Stimulated activated CD4-positive, alpha-beta T cell treated with anti-CD3 and anti-CD28 coated beads, Interleukin-2, amount 100 ng/mL, for 4 hours (primary cell): ENCODE measurements around the gene EGR2.

Source experiments
- DNase-seq: peaks from one replicate; pipeline ENCODE4 v3.0.0-alpha.2; 2020; ENCODE audit warnings: low read depth

The EGR2 gene

DNA sequence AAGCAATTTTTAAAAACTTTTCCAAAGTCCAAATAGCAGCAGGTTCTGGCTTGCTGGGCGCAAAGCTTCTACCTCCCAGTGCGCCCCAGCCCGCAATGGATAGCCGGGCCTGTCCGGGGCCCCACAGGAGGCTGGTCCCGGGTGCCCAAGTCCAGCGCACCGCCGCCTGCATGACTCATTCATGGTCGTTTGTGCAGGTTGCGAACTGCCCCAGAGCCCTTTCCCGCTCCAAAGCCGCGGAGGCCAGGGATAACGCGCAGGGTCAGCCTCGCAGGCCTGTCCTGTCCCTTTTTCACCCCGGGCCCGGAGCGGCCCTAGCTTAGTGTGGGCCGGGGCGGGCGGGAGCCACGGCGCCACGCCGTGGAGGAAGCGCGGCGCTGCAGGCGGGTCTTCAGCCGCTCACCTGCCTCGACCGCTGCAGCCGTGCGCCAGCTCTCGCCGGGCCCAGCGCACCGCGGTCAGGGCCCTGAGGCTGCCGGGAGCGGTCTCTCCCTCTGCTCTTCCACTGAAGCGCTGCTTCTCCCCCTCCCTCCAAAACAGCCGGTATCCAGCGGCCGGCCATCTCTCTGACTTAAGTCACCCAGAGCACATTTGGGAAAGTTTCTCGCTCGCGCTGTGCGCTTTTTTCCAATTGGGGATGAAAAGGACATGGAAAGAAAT is 1.7 kb upstream of the EGR2 start:
- peak; percentile 56 for DNase-seq

DNA sequence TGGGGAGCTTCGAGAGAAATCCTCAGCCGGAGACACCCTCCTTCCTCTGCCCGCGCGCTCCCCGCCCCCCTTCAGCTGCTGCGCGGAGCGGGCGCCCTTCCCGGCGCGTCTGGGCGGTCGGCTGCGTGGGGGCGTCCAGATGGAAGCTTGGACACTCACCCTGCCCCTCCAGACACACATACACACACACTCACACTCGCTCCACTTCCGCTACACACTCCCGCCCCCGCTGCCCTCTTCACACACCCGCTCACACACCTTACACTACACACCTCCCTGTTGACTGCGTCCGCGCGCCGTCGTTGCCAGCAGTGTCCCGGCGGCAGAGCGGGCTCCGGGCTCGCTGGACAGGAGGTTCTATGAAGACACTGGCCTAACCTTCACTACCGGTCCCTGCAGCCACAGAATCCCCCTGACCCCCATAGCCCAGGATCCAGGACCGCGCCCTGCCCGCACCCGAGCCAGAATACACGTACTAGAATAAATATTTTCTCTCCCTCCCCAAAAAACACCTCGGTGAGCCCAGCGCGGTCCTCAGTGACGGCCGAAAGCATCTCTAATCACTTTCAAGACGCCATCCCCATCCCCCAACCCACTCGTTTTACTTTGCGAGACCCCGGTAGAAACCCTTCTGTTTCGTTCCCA is 1.1 kb upstream of the EGR2 start:
- peak; percentile 69 for DNase-seq

DNA sequence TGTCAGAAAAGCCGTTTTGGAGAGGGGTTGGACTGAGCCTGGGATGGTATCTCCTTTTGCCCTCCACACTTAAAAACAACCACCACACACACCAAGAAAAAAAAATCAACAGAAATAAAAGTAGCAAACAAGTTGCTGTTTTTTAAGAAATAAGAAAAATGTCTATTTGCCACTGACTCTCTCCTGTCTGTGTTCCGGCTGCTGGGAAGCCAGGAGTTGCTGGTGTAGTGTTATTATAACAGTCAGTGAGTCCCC is 163 bp downstream of the EGR2 start:
- no peak for DNase-seq

DNA sequence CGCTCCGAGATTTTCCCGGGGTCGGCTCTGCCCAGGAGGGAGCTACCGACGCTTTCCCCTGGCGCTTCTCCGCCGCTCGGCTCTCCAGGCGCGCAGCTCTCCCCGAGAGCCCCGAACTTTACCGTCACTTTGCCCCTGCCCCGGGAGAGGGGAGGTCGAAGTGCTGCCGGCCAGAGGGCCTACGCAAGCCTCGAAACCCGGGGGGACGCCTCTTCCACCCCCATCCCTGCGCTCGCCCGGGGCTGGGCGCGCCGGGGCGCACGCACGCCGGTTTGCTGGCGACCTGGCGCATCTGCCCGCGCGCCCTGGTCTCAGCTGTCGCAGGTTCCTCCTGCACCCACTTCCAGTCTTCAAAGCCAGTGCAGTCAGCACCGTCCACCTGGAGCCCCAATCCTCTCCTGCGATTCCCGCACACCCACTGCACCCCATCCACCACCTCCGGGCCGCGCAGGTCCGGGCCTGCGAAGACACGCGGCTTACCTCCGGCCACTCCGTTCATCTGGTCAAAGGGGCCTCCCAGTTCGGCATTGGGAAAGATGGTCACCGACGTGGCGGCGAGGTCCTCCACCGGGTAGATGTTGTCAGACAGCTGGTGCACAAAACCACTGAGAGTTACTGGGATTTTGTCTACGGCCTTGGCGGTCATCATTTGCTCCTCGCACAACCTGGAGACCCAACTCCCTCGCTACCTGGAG is 638 bp downstream of the EGR2 start:
- DNase-seq, result no peak

DNA sequence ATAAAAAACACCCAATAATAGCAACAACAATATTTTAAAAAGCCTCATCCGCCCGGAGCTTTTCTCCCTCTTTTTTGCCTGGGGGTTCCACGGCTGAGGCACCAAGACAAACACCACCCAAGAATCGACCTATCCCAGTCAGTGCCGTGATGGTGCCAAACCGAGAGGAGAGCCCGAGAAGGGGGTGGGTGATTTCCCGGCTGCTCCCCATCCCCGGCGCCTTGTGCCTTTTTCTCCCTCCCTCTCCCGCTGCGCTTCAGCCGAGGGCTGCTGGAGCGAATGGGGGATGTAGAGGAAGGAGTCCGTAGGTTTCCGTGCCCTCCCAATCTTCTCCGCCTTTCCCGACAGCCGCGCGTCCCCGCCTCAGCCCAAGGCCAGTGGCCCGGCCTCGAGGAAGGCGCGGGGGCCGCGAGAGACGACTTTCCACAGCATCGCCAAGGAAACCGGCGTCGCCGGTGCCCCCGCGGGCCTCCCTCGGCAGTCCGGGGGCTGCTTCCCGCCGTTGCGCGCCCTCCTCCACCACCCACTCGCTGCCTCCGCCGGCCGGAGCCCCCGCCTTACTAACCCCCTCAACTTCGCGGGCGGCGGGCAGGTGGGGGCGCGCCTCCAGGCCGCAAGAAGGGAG is 1.3 kb downstream of the EGR2 start:
- DNase-seq, result peak; percentile 67

DNA sequence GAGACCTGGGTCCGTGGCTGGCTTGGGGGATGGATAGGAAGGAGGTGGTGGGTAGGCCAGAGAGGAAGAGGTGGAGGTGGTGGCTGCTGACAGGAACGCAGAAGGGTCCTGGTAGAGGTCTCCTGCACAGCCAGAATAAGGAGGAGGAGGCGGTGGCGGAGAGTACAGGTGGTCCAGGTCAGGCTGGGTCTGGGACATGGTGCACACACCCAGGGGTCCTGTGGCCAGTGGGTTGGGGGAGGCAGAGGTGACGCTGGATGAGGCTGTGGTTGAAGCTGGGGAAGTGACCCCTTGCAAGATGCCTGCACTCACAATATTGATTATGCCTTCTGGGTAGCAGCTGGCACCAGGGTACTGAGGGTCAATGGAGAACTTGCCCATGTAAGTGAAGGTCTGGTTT is 2.2 kb downstream of the EGR2 start:
- no peak for DNase-seq

DNA sequence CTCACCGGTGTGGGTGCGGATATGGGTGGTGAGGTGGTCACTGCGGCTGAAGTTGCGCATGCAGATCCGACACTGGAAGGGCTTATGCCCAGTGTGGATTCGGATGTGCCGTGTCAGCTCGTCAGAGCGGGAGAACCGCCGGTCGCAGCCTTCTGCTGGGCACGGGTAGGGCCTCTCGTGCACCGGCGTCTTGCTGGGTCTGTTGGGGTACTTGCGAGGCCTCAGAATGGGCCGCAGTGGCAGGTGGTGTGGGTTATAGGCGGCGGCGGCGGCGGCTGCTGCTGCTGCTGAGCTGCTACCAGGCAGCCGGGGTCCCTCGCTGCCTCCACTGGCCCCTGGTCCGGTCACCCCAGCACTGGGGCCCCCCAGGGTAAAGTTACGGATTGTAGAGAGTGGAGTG is 2.7 kb downstream of the EGR2 start:
- DNase-seq, result no peak

DNA sequence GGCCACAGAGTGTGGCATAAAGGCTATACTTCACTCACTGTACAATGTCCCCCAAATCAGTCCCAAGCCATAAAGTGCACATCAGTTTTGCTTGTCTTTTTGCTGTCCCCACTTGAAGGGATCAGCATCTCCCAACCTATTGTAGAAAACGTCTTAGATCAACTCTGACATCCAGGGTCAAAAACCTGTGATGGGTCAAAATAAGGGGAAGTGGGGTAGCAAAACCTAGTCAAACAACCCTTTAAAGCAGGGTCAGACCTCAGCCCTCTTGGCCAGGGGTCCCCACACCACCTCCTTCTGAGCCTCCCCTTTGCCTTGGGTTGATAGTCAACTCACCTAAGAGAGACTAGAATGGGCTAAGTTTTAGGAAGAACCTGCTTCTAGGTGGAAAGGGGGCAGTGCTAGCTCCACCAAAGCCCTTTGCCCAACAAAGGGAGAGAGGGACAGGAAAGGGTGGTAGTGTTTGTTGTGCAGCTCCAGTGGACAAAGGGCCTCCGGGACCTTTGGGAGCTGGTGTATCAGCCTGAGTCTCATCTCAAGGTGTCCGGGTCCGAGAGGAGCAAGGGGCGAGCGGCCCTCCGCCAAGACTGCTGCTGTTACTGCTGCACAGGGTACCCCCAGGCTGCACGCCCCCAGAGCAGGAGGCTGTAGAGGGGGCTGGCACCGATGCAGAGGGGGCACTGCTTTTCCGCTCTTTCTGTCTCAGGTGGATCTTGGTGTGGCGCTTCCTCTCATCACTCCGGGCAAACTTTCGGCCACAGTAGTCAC is 3.3 kb downstream of the EGR2 start:
- no peak for DNase-seq

DNA sequence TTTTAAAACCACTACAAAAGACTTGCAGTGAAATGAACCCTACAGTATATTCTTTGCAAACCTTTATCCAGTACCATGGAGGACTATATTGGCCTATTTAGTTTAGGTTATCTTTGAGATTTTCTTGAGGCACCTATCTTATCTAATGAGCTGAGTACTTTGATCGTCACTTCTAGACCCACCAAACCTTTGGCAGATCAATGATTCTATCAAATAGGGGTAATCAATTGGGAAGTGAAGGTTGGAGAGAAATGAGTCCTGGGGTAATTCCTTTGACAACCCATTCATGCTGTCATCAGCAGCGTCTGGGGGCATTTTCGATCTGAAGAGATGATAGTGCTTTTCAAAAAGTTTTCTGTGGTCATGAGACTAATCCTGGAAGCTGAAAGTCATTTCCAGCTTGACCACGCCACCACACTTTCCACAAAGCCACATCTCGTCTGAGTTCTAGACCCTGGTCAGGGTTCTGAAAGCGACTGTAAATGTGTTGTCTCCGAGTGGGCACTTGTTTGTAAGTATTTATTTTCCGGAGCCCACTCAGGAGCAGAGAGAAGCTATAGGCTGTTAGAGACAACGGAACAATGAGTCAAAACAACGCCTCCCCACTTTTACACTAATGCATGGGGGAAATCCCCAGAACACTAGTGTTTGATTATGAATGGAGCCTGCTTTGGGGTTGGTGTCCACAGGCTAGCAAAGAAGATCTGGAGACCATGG is 4.8 kb downstream of the EGR2 start:
- peak; percentile 54 for DNase-seq

DNA sequence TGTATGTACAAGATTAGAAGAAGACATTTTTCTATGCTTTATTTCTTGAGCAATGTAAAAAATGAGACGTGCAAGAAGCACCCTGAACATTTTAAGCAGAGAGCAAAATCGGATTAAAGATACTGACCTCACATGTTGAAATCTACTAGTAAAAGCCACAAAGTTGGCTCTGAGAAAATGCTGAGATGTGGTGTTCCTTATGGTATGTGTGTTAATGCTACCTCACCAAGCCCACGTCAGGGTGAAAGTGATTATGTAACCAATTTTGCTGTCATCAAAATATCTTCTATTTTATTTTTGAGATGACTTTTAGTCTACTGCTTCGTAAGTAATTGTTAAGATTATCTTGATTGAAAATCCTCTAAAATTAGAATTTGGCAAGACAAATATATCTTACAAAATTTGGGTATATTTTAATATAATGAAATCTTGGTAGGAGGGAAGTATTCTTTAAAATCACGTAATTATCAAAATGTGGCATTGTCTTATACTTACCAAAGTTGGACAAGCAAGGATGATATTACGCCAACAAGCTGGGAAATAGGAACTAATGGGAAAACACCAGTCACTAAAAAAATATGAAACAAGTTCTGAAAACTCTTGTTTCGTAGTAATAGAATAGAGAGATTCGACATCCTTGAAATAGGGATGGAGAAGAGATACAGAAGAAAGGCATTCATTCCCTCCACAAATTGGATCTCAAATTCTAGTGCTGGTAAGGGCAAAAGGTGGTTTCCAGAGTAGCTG is 5.8 kb downstream of the EGR2 start:
- DNase-seq, result no peak

DNA sequence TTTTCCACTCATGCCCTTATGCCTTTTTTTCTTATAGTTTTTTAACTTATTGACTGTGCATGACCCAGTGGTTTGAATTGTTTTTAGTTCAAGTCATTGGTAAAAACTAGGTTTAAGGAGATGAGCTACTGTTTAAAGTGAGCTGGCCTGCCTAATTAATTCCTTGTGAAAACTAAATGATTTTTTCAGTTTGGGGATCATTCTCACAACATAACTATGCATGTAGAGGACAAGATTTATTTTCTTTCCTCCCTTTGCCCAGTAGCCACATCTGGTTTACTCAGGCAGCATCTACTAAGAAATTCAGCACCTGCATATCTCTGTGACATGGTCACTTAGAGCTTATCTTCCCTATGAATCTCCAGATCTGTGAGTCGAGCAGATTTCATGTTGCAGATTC is 9.9 kb downstream of the EGR2 start:
- no peak for DNase-seq

DNA sequence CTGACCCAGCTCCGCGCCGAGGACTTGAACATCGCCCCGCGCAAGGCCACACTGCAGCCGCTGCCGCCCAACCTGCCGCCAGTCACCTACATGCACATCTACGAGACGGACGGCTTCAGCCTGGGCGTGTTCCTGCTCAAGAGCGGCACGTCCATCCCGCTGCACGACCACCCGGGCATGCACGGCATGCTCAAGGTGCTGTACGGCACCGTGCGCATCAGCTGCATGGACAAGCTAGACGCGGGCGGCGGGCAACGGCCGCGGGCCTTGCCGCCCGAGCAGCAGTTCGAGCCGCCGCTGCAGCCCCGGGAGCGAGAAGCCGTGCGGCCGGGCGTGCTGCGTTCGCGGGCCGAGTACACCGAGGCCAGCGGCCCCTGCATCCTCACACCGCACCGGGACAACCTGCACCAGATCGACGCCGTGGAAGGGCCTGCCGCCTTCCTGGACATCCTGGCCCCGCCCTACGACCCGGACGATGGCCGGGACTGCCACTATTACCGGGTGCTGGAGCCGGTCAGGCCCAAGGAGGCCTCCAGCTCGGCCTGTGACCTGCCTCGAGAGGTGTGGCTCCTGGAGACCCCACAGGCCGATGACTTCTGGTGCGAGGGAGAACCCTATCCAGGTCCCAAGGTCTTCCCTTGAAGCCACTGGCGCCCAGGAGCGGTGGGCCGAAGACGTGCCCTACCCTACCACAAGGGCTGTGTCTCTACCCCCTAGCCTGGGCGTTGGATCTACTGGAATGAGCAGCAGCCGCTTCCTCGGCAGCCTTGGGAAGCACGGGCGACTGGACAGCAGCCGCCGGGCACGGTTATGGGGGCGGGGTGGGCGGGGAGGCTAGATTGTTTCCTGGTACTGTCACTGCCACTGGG is 10.7 kb downstream of the EGR2 start:
- DNase-seq, result no peak

DNA sequence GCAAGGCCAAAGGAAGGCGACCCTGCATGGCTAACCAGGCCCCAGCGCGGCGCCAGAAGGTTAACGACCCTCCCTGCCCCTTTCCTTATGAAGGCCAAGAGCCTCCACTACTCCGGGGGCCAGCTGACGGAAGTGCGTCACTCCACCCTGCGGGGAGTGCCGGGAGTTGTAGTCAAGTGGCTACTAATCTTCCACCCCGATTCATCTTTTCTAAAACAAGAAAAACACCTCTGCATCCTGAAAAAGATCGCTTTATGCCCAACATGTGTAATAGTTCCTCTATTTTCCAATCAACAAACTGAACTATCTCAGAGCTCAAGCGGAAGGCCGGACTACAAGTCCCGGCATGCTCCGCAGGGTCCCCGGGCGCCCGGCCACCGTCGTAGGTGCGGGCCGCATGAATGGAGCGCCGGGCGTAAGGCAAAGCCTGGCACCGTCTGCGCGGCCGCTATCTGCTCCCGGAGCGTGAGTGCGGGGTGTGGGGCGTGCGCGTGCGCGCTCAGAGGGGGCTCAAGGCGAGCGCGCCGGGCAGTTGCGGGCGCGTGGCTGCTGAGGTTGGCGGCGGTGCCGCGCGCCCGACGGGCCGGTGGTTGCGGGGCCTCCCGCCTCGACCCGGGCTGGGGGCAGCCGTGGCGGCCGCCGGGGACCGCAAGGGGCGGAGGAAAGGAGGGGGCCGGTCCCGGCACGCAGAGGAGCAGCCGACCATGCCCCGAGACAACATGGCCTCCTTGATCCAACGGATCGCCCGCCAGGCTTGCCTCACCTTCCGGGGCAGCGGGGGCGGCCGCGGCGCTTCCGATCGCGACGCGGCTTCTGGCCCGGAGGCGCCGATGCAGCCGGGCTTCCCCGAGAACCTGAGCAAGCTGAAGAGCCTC is 11.6 kb downstream of the EGR2 start, which contains the start of gene ADO:
Gene ADO, plus strand, starts transcription at position 365 of the 875 bp plus-strand sequence. Its CDS starts 340 bp downstream, at position 705.
- DNase-seq, result peak; percentile 68

DNA sequence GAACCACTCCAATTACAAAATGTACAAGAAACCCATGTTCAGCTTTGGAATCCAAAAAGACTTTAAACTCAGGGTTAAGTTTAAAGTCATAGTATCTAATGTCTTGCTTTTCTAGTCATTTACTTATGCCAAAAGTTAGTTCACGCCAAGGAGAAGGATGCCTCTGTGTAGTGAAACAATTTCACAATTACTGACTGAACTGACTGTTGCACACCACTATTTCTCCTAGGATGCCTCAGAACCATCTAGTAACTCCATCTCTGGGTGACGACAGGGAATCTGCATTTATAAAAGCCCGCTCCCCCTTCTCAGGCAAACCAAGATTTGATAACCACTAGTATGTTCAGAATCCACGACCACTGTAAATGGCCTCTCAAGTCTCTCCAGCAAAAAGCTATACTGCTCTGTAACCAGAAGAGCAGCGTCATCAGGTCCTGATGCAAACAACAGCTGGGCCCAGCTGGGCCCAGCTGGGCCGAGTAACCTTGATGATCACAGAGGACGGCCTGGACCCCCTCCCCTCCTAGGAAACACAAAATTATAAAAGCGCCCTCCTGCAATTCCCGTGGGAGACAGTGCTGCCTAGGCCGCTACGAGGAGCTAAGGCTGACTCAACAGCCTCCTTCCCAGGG is 12.3 kb downstream of the EGR2 start:
- no peak for DNase-seq

DNA sequence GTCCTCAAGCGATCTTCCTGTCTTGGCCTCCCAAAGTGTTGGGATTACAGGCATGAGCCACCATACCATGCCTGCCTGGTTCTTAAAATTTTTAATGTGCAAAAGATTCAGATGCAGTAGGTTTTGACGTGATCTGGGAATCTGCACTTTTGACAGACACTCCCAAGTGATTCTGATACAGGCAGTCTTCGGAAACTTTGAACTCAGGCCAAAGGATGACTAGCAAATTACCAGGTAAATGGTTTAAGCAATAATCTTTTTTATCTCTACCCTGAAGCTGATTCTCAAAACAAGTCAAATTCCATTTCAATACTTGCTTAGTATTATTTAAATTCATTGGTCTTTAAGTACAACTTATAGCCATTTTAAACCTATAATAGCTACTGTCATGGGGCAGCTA is 14.3 kb downstream of the EGR2 start:
- no peak for DNase-seq

DNA sequence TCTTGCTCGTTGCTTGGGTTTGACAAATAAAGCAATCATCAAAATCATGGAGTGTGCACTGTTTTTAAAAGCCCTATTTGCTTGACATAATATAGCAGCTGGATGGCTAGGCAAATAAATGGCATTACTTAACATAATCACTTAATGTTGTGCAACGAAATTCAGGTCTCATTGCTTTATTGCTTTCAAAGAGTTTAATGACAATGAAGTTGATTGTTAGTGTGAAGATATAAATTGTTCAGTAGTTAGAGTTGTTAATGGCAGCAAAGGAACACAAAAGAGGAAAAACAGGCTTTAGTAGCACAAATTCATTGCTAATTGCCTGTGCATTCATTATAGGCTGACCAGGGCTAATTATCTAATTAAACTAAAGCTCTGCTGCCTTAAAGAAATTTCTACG is 19.3 kb downstream of the EGR2 start:
- DNase-seq, result no peak

DNA sequence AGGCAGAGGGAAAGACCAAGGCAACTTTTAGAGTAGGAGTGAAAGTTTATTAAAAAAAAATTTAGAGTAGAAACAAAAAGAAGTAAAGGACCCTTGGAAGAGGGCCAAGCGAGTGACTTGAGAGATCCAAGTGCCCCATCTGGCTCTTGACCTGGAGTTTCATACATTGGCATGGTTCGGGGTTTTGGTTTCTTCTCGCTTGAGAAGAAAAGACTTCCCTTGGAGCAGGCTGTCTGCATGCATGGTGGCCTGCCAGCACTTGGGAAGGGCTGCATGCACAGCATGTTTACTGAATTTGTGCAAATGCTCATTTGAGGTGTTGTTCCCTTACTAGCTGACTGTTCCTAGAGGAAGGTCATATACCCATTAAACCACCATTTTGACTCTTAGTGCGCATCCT is 20.4 kb downstream of the EGR2 start:
- no peak for DNase-seq

DNA sequence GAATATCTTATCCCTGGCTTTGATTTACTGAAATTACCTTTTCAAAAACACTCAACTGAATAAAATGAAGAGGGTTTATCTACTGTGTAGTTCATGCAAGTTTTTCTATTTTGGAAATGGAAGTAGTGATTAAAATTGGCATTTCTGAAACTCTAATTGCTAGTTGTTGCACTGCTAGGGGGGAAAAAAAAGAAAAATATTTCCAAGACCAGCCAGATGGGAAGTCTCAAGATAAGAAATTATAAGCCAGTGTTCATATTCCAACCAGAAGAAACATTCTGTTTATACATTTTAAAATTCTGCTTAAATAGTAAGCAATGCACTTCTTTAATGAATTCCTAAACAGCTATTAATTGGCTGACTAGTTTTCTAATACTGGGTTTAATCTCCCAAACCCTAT is 21.1 kb downstream of the EGR2 start:
- DNase-seq, result no peak

DNA sequence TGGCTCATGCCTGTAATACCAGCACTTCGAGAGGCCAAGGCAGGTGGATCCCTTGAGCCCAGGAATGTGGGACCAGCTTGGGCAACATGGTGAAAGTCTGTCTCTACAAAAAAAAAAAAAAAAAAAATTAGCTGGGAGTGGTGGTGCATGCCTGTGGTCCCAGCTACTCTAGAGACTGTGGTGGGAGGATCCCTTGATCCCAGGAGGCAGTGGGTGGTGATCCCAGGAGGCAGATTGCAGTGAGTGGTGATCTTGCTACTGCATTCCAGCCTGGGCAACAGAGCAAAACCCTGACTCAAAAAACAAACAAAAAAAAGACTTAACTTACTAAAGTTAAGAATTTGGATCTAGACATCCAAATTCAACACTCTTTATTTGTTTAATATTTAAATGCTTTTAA is 21.9 kb downstream of the EGR2 start:
- no peak for DNase-seq
